SHP77 (cell line): Measurements from ENCODE around the gene ADCYAP1.

ENCODE experiments used
- DNase-seq, 2 experiments: peaks; one replicate each; lab custom pipeline; 2025; lab: John Stamatoyannopoulos, UW

ADCYAP1 gene

GRCh38 chr18:910247-910646 lies 5.6 kb downstream of the ADCYAP1 start:
- no peak for DNase-seq

- no peak for DNase-seq
These were observed 6.4 kb downstream of the ADCYAP1 start for GRCh38 chr18:911025-911424.

- no peak for DNase-seq
These were observed 6.8 kb downstream of the ADCYAP1 start for GRCh38 chr18:911486-911885.

- no peak for DNase-seq
These were observed 11.9 kb downstream of the ADCYAP1 start for GRCh38 chr18:916562-916961.

GRCh38 chr18:919078-919477 lies 14.4 kb downstream of the ADCYAP1 start:
- DNase-seq, result no peak

GRCh38 chr18:923144-923866 lies 18.6 kb downstream of the ADCYAP1 start:
- DNase-seq, result peak; percentile 83 to 90

- peak; percentile 19 to 32 for DNase-seq
These were observed 20.3 kb downstream of the ADCYAP1 start for GRCh38 chr18:924987-925386.

- DNase-seq, result no peak
These were observed 22.3 kb downstream of the ADCYAP1 start for GRCh38 chr18:926946-927345.

- DNase-seq, result no peak
These were observed 28.4 kb downstream of the ADCYAP1 start for GRCh38 chr18:933082-933481.

GRCh38 chr18:934518-935133 lies 30.0 kb downstream of the ADCYAP1 start:
- no peak for DNase-seq

- no peak for DNase-seq
These were observed 32.3 kb downstream of the ADCYAP1 start for GRCh38 chr18:936941-937340.

GRCh38 chr18:939166-939565 lies 34.5 kb downstream of the ADCYAP1 start:
- no peak for DNase-seq

- no peak for DNase-seq
These were observed 35.3 kb downstream of the ADCYAP1 start for GRCh38 chr18:939958-940357.

- no peak for DNase-seq
These were observed 36.7 kb downstream of the ADCYAP1 start for GRCh38 chr18:941331-941730.

- DNase-seq, result no peak
These were observed 39.8 kb downstream of the ADCYAP1 start for GRCh38 chr18:944440-944839.

GRCh38 chr18:949724-950631 lies 45.3 kb downstream of the ADCYAP1 start:
- no peak for DNase-seq

GRCh38 chr18:950882-951495 lies 46.3 kb downstream of the ADCYAP1 start:
- no peak for DNase-seq

GRCh38 chr18:955384-956066 lies 50.9 kb downstream of the ADCYAP1 start:
- DNase-seq, result no peak

GRCh38 chr18:957829-958228 lies 53.2 kb downstream of the ADCYAP1 start:
- DNase-seq, result peak in 1 of 2 experiments; percentile 13

- no peak for DNase-seq
These were observed 55.2 kb downstream of the ADCYAP1 start for GRCh38 chr18:959854-960253.
